DMS153 (cell line): ENCODE results near the gene CPEB3.
A peak's percentile ranks its signal among the peaks of the same experiment; 100 is the strongest.
"Not testable (repeated sequence)": the region's sequence is repeated elsewhere in the genome, so short reads cannot be mapped to it uniquely, and the experiment has no call there.

Experiments
- DNase-seq: peaks from one replicate; lab custom pipeline; 2025; lab: John Stamatoyannopoulos, UW

CPEB3 gene

DNA sequence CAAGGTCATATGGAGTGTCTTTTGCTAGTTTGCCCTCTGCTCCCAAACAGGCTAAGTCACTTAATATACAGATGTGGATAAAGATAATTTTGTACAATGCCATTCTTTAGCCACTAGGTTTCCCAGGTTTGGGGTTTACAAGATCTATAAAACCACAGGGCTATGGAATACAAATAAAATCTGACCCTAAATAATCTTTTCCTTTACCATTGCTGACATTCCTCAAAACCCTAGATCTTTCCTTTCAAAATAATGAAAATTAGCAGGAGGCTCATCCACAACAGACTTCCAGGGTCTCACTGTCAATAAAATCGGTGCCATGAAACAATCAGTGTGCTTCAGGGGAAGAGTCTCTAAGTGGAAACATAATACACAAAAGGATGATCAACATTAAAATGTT, 148.4 kb downstream of the CPEB3 start:
- DNase-seq: no peak

DNA sequence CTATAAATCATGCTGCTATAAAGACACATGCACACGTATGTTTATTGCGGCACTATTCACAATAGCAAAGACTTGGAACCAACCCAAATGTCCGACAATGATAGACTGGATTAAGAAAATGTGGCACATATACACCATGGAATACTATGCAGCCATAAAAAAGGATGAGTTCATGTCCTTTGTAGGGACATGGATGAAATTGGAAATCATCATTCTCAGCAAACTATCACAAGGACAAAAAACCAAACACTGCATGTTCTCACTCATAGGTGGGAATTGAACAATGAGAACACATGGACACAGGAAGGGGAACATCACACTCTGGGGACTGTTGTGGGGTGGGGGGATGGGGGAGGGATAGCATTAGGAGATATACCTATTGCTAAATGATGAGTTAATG, 149.7 kb downstream of the CPEB3 start:
- DNase-seq: not testable (repeated sequence)

DNA sequence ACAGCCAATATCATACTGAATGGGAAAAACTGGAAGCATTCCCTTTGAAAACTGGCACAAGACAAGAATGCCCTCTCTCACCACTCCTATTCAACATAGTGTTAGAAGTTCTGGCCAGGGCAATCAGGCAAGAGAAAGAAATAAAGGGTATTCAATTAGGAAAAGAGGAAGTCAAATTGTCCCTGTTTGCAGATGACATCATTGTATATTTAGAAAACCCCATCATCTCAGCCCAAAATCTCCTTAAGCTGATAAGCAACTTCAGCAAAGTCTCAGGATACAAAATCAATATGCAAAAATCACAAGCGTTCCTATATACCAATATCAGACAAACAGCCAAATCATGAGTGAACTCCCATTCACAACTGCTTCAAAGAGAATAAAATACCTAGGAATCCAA, 156.8 kb downstream of the CPEB3 start:
- DNase-seq: not testable (repeated sequence)

DNA sequence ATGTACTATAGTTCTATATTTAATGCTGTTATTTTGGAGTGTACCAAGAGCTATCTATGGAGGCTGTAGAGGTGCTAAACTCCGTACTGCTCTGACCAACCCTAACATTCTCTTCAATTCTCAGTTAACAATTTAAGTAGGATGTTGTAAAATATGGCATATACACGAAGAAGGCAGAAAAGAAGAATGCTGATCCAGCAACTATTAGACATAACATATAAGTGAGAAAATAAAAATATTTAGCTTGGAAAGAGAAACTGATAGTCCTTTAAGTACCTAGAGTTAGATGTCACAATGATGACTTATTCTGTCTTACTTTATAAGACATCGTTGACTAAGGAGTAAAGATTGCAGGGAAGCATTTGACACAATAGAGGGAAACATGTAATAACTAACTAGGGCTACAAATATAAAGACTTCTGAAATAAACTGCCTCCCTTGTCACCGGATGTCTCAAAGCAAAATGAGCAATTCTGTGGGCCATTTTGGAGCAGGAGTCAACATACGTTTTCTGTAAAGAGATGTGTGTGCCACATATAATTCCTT, 159.5 kb downstream of the CPEB3 start:
- no peak for DNase-seq

DNA sequence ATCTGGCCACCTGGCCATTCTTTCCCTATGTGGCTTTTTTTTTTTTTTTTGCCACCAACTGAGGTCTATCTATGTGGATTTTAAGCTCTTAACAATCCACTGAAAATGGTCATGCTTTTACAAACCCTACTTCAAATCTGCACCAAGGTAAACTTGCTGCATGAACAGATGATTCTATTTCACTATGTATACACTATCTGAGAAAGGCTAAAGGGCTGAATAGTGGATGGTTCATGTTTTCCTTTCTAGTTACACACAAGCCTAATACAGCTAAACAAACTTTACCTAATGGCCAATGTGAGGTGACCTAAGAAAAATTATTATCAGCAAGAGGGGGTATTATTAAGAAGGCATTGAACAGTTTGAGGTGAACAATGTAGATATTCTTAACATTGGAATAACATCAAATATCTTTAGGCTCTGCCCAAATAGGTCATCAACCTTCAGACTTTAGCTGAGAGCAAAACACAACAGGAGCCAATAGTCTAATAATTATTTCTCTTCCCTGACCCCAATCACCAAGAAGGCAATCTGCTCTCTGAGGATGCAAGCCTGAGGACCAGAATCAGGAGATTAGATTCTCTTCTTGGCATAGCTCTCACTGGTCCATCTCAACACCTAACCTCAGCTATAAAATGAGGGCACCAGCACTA, 160.1 kb downstream of the CPEB3 start:
- no peak for DNase-seq

DNA sequence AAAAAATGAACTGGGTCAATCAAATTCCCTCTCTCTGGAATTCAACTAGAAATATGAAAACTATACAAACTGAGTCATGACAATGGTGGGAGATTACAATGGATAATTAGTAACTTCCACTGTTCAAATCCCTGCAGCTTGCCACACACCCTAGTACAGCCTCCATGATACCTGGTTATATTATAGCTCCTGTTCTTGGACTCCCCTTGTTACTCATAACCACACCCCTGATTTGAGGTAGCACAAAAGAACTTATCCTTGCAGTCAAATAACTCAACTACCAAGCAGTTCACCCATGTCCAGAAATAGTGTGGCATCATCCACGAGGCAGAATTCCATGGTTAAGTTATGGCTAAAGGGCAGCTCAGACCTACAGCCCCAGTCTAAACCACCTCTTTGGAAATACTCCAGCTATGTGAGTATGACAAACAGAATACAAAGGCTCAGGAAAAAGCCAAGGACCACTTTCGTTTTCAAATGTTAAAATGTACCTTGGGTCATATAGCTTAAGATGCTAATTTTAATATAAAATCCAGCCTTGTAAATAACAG, 164.7 kb downstream of the CPEB3 start:
- no peak for DNase-seq

DNA sequence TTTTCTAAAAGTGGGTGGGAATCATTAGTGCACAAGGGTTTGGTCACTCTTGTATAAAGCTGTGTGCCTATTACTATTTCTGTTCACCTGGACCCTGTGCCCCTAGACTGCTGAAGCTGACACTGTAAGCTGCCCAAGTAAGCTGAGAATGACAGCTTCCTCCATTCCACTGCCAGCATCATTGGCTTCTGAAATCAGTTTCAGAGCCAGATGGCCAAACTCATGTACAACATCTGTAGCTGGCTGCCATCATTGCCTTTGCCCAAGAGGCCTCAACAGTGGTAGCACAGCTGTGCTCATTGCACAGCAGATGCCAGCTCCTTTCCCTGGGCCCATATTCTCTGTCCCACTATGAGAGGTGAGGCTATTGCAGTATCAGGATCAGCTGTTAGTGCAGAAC, 165.7 kb downstream of the CPEB3 start:
- DNase-seq: no peak

DNA sequence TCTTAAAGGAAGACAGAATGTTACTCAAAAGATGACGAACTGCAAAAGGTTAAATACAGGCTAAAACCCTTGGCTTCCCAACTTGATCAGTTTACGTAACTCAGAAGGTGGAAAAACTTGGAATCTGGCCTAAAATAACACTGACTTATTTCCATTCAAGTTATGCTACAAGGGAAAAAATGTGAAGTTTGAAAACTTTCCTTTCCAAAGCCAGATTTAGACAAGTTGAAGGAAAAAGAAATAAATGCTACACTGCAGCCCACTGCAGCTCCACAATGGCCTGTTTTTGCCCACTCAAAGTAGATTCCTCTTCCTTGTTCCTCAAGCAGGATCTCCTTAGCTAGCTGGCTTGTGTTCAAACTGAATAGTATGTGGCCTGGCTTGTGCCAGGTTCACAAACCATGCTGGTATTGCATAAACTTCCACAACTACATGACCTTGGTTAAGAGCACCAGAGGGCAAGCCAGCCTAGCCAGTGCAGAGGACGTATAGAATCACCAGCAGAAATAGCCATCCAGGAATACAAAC, 166.2 kb downstream of the CPEB3 start:
- no peak for DNase-seq

DNA sequence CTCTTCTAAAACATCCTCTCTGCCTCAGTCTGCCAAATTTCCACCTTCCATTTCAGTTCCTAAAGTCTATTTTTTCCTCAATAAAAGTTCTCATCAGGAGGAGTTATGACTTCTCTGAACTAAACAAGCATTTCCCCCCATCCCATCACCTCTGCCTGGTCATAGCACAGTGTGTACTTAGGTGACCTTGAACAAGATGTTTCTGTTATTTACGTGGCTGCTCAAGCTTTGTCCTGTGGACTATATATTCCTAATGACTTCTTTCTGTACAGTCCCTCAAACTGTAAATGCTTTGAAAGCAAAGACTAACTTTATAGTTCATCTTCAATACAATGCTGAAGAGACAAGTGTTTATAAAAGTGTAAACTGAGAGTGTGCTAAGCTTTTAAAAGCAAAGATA, 166.9 kb downstream of the CPEB3 start:
- DNase-seq: no peak

DNA sequence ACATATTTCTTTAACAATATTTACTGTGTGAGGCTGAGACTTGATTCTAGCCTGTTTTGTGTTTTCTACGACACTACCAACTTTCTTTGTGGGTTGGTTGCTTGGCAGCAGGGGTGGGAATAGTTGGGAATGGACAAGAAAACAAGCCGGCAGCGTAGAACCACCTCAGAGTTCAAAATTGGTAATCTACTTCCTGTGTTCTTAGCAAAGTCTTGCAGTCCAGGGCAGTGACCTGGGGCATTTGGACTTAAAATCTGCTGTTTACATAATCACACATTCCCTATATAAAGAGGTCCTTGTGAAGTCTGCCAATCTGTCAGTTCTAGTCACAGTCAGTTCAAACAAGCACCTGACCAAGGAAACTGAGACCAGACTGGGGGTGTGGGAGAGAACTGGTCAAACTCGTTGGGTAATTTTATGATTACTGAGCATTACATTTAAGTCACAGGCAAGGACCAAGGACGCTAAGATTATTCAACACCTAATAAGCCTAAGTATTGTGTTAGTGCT, 167.9 kb downstream of the CPEB3 start:
- no peak for DNase-seq

DNA sequence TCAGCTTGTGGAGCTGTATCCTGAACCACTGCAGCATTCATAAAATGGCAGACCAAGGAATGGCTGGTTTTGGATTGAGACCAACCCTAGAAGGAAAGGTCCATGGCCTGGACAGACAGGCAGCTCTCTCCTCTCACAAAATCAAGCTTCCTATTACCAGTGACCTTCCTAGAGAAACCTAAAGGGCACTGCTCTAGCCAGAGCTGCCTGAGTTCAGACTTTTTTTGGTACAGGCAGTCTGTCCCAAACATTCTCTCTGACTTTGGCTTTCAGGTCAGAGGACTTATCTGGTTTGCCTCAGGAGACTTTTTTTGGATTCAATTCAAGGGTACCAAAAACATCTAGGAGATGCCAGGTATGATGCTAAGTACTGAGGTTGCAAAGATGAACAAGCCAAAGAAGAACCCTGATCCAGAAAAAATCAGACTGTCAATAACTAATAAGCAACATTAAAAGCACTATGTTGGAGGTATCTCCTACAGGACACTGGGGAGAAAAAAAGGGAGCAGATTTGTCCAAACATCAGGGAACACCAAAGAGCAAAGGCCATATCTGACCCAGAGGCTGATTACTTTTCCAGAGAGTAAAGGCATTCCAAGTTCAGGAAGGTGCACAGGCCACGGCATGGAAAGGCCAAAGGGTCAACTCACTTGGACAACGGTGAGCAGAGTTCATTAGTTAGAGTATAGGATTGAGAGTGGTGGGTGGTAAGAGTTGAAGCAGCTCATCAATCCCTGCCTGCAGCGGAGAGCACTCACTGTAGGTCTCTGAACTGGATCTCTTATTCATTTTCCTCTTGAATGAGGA, 169.0 kb downstream of the CPEB3 start:
- DNase-seq: no peak

DNA sequence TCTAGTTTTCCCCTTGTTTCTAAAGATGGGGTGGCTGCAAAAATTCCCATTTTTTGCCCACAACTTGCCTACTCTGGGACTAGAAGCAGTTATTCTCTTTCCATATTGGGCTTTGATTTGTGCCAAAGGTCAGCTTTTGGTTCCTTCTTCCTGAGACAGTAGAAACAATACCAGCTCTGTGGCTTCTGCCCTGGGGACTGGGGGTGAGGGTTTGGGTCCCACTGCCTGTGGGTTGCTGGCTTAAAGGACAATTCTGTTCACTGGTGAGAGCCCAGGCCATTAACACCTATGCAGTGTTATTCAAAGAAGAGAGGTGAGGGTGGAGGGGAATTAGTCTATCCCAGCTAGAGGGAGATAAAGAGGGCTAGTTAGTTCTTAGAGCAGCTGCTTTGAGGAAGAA, 171.5 kb downstream of the CPEB3 start:
- DNase-seq: no peak

DNA sequence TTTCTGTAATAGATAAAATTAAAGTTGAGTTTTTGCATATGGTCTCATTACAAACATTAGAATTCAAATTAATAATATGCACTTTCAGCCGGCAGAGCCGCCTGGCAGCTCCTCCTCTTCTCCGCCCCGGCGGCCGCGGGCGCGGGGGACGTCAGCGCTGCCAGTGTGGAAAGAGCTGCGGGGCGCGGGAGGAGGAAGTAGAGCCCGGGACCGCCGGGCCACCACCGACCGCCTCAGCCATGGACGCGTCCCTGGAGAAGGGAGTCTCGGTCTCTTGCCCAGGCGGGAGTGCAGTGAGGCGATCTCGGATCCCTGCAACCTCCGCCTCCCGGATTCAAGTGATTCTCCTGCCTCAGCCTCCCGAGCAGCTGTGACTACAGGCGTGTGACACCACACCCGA, 176.0 kb downstream of the CPEB3 start:
- DNase-seq: not testable (repeated sequence)

DNA sequence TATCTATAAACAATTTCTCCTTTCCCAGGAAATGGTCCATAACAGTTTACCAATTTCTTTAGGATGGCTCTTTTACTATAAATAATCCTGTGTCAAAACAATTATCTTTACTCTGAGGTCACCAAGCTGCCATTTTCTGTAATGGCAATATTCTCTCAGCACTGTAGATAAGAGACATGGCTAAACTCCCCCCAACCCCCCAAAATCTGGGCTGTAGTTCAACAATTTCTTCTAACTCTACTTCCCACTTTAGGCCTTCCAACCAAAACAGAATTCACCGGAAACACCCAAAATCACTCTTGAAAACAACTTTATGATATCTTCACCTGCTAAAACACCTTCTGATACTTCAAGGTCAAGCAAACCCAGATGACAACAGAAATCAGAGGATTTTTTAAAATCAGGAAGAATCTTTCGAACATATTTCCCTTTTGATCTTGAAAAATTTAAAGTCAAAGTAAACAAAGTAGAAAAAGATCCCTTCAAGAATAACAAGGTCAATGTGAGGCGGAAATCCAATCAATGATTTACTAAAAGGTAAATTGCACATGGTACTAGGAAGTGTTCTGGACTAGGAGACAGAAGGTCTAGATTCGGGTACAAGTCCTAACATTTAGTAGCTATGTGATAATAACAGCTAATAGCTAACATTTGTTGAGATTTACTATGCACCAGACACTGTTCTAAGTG, 176.8 kb downstream of the CPEB3 start:
- no peak for DNase-seq

DNA sequence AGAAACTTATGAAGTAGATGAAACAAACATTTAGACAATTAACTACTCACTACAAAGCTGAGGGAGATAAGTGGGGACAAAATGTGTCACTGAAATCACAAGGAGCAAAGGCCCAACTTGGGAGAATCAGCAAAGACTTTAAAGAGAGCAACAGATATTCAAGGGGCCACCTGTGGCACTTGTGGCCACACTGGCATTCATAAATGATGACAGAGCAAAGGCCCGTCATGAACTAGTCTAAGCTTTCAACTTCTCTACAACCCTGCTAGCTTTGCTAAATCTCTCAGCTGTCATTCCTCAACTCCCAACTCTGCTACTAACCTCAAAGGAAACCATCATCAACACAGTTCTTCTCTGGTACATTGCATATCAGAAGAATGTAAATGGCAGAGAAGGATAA, 178.4 kb downstream of the CPEB3 start:
- DNase-seq: no peak

DNA sequence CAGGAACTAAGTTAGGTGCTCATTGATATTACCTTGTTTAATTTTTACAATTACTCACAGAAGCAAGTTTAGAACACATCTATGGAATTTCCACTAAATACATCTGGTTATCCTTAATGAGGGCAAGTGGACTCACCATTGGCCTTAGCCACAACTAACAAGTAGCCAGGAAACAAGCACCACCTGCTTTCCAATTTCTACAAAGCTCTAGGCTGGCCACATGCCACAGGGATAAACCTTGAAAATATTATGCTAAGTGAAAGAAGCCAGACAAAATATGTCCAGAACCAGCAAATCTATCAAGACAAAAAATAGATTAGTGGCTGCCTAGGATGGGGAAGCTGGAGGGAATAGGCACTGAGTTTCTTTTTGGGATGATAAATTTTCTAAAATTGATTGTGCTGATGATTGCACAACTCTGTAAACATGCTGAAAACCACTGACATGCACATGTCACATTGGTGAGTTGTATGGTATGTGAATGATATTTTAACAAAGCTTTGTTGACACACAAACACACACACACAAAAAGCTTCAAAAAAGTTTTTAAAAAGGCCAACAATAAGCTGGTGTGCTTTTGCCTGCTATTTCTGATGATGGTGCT, 179.4 kb downstream of the CPEB3 start:
- no peak for DNase-seq

DNA sequence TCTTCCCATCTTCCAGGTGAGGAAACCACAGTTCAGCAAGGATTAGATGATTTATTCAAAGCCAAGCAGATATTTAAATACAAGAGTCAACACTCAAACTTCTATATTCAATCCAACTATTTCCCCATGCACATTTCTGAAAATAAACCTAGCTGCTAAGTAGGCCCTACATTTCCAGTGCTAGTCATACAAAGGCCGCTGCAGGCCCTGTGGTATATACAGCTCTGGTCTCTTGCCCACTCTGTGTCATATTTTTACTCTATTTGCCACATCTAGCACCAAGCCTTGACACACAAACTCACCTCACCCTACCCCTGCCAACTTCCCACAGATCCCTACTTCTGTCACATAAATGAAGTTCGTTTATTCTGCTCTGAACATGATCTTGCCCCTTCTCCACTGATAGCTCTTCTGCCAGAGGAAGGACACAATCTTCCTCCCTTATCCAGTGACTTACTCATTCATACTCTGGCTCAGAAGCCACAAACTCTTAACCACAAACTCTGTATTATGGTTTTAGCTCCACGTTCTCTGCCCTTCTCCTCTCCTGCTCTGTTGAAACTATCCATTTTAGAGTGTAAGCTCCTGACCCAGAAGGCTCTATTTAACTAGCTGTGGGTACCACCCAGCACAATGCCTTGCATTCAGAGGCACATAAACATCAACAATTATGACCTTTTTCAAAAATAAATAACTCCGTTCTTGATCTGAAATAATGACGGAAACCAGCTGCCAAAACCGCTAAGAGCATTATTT, 180.7 kb downstream of the CPEB3 start:
- peak; percentile 70 for DNase-seq

DNA sequence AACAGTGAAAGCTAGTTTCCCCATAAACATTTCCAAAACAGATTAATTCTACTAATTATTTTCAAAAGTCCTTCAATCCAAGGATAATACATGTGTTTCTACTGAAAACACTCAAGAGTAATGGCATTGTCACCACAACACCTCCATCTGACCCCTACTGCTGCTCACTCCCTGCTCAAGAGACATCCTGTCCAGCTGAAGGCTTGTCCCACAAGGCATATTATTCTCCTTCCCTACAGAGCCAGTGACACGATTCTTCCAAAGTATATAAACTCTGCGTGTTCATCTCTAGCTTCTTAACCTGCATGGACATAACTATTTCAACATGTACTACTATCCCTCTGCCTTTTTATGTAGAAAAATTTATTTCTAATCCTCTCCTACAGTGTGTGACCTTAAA, 182.1 kb downstream of the CPEB3 start:
- no peak for DNase-seq

DNA sequence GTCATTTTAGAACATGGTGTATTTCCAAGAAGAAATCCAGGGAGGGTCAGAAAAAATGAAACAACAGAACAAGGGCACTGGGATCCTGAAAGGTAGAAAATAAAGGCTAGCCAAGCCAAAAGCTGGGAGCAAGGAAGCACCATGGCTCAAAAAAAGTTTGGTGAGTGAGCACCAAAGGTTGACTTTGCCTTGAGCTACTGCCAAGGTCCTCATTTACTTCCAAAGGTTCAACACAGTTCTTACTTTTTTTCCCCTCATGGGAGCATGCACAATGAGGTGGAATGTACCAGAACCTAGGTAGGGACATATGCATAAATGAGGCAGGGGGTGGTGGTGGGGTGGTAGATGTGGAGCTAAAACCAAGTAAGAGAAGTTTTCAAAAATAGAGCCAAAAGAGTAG, 182.8 kb downstream of the CPEB3 start:
- DNase-seq: no peak

DNA sequence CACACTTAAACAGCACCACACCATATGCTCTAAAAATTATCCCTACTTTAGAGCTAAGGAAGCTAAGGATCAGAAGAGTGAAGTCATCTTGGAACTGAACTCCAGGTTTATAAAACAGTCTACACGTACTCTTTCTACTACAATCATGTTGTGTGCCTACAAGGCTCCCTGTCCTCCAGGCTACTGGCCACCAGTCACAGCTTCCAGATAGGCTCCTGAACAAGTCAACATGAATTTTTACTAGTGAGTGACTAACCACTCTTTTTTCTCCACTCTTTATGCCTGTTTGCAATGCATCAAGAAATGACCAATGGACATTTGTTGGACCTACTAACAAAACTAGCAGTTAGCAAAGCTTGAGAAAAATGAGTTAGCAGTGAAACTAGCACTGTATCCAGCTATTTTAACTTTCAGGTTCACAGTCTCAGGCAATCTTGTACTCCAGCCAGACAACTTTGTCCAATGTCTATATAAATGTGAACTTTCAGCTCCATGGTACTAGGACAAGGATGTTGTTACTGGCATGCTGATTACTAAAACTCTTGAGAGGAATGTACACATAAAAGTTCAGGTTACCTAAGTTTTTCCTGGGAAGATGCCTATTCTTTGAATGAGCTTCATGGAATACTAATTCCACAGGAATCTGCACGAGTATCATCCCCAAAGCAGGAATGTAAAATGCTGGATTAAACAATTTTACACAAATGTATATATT, 187.3 kb downstream of the CPEB3 start:
- no peak for DNase-seq
